COLO668 (cell line): ENCODE results near the gene SPSB3.

Experiments
- DNase-seq: peaks from one replicate; lab custom pipeline; 2025; ENCODE audit not compliant: unreplicated experiment; lab: John Stamatoyannopoulos, UW

SPSB3 gene

GRCh38 chr16:1782408-1783264, at the start of gene SPSB3, which contains the start of gene NUBP2:
Gene SPSB3 (minus strand): TSS chr16:1782571. CDS start chr16:1781483, 1,088 bp downstream.
Gene NUBP2 (plus strand): TSS chr16:1782960. CDS start chr16:1783021, 61 bp downstream.
- peak; percentile 99 for DNase-seq

- DNase-seq, result no peak
Observed at GRCh38 chr16:1831186-1832075, 49.1 kb upstream of the SPSB3 start.

- no peak for DNase-seq
Observed at GRCh38 chr16:1830213-1830612, 47.8 kb upstream of the SPSB3 start.

- no peak for DNase-seq
Observed at GRCh38 chr16:1828645-1829410, 46.5 kb upstream of the SPSB3 start.

GRCh38 chr16:1826691-1827573, 44.6 kb upstream of the SPSB3 start, which contains the start of the genes FAHD1 and HAGH:
Gene FAHD1 (plus strand): TSS chr16:1827206. CDS start chr16:1827239, 33 bp downstream.
Gene HAGH (minus strand): TSS chr16:1826825. CDS start chr16:1826787, 38 bp downstream.
- peak; percentile 92 for DNase-seq

GRCh38 chr16:1825864-1826690, 43.7 kb upstream of the SPSB3 start:
- peak; percentile 83 for DNase-seq

- no peak for DNase-seq
Observed at GRCh38 chr16:1825381-1825863, 43.1 kb upstream of the SPSB3 start.

- peak; percentile 35 for DNase-seq
Observed at GRCh38 chr16:1823821-1824220, 41.5 kb upstream of the SPSB3 start.

- DNase-seq, result no peak
Observed at GRCh38 chr16:1822801-1823200, 40.4 kb upstream of the SPSB3 start.

GRCh38 chr16:1821861-1822611, 39.7 kb upstream of the SPSB3 start:
- DNase-seq, result no peak

- DNase-seq, result no peak
Observed at GRCh38 chr16:1820946-1821290, 38.5 kb upstream of the SPSB3 start.

GRCh38 chr16:1820096-1820945, 38.0 kb upstream of the SPSB3 start:
- no peak for DNase-seq

- no peak for DNase-seq
Observed at GRCh38 chr16:1819611-1820010, 37.2 kb upstream of the SPSB3 start.

- no peak for DNase-seq
Observed at GRCh38 chr16:1818873-1819525, 36.6 kb upstream of the SPSB3 start.

GRCh38 chr16:1818204-1818872, 36.0 kb upstream of the SPSB3 start:
- DNase-seq, result no peak

GRCh38 chr16:1817716-1818115, 35.3 kb upstream of the SPSB3 start:
- DNase-seq, result no peak
